GM12878 (cell line): Measurements from ENCODE around the gene CDCP1. TPM values are rescaled to one million over a fixed set of nuclear protein-coding genes. Genes with fewer than 3 reads are reported as not detected.

ENCODE experiments used
- ATAC-seq: fragments of 200-7000 bp; cut with Tn5 transposase; 3 replicates; pipeline ENCODE4 v1.9.1; 2020; ENCODE audit warnings: mild to moderate bottlenecking, moderate library complexity
- BruUV-seq: library from RNA; stranded (reverse); fragments of 400-500 nt; replicated peaks from 2 replicates; lab custom pipeline; 2021; lab: Mats Ljungman, UMichigan
- CTCF ChIA-PET: fragments of 300-600 bp; sonication (Branson Sonifier 250); formaldehyde crosslinking; extraction: SDS; loops from one replicate; lab custom pipeline; 2021; ENCODE audit warnings: inconsistent platforms; lab: Yijun Ruan, JAX
- POLR2A ChIA-PET: fragments of 350-600 bp; formaldehyde crosslinking; extraction: SDS; loops from one replicate; lab custom pipeline; 2021; ENCODE audit warnings: inconsistent platforms; lab: Charles Lee
- RAD21 ChIA-PET: fragments of 300-600 bp; sonication (Branson Sonifier 250); formaldehyde crosslinking; loops from one replicate; lab custom pipeline; 2023; ENCODE audit warnings: antibody characterized with exemption; ENCODE audit not compliant: unreplicated experiment; lab: Charles Lee
- SMC1A ChIA-PET: fragments of 300-600 bp; sonication (Branson Sonifier 250); formaldehyde crosslinking; loops from one replicate; lab custom pipeline; 2023; ENCODE audit not compliant: unreplicated experiment, uncharacterized antibody; lab: Charles Lee
- DNase-seq: peaks from one replicate; pipeline ENCODE4 v3.0.0-alpha.2; 2011; ENCODE audit warnings: low read depth, low spot score
- FAIRE-seq: peaks from 3 replicates; lab custom pipeline; 2011; peaks lifted over from hg19 to GRCh38; lab: Jason Lieb, UNC
- H2AFZ ChIP-seq: 2 replicates; pipeline ENCODE4 v1.6.0; 2011; ENCODE audit warnings: low read depth, low read length, control low read depth; ENCODE audit not compliant: control insufficient read depth
- H3K27ac ChIP-seq: 2 replicates; pipeline ENCODE4 v1.5.1; 2011; ENCODE audit warnings: control low read depth; ENCODE audit not compliant: control insufficient read depth, insufficient read depth
- H3K27me3 ChIP-seq, 2 experiments: replicated peaks in 1 of 2; 2 replicates each; pipeline versions ENCODE4 v1.6.0 to v1.6.1; 2011; ENCODE audit warnings: low read length in 1 of 2; ENCODE audit not compliant: control insufficient read depth in 2 of 2, insufficient read depth in 2 of 2
- H3K36me3 ChIP-seq, 2 experiments: 2 replicates each; pipeline ENCODE4 v1.5.1; 2011; ENCODE audit warnings: low read length in 1 of 2; ENCODE audit not compliant: control insufficient read depth in 2 of 2, insufficient read depth in 2 of 2
- H3K4me1 ChIP-seq: 2 replicates; pipeline ENCODE4 v1.6.1; 2011; ENCODE audit warnings: mild to moderate bottlenecking, low read length, moderate library complexity, mixed read lengths; ENCODE audit not compliant: control insufficient read depth, insufficient read depth
- H3K4me2 ChIP-seq: 2 replicates; pipeline ENCODE4 v1.6.0; 2011; ENCODE audit warnings: control low read depth; ENCODE audit not compliant: control insufficient read depth, insufficient read depth
- H3K4me3 ChIP-seq: fragments of 200-600 bp; sonication (generic); 2 replicates; pipeline ENCODE4 v1.5.1; 2016
- H3K79me2 ChIP-seq: 2 replicates; pipeline ENCODE4 v1.6.0; 2011; ENCODE audit warnings: low read length; ENCODE audit not compliant: control insufficient read depth, insufficient read depth
- H3K9ac ChIP-seq: 2 replicates; pipeline ENCODE4 v1.8.0; 2011; ENCODE audit warnings: low read length, control low read depth, mixed read lengths; ENCODE audit not compliant: control insufficient read depth, insufficient read depth
- H3K9me3 ChIP-seq: replicated peaks from 3 replicates; pipeline ENCODE4 v1.5.1; 2011; ENCODE audit warnings: mild to moderate bottlenecking, low read length; ENCODE audit not compliant: control insufficient read depth, insufficient read depth
- H4K20me1 ChIP-seq: 2 replicates; pipeline ENCODE4 v1.6.0; 2011; ENCODE audit not compliant: control insufficient read depth, insufficient read depth
- ASH2L ChIP-seq: fragments of 300-600, 200-600 bp; sonication (generic); IDR thresholded peaks from 2 replicates; pipeline ENCODE4 v1.6.1; 2017; ENCODE audit warnings: low read depth, mild to moderate bottlenecking, borderline replicate concordance
- ETV6 ChIP-seq, 2 experiments: fragments of 450-650 bp in 1 of 2; IDR thresholded peaks in 1 of 2; conservative IDR thresholded peaks in 1 of 2; 2 replicates each; pipeline ENCODE4 v1.6.1; 2014; ENCODE audit warnings: antibody characterized with exemption in 1 of 2, borderline replicate concordance in 1 of 2, low read depth in 1 of 2, mild to moderate bottlenecking in 1 of 2, moderate library complexity in 1 of 2
- FOXM1 ChIP-seq: IDR thresholded peaks from 2 replicates; pipeline ENCODE4 v1.6.1; 2012; ENCODE audit warnings: low read depth, mild to moderate bottlenecking, inconsistent platforms, low read length, moderate library complexity
- NFXL1 ChIP-seq: fragments of 450-650 bp; IDR thresholded peaks from 2 replicates; pipeline ENCODE4 v1.6.1; 2017; ENCODE audit warnings: antibody characterized with exemption, mild to moderate bottlenecking, borderline replicate concordance
- PKNOX1 ChIP-seq: fragments of 450-650 bp; IDR thresholded peaks from 2 replicates; pipeline ENCODE4 v1.6.1; 2016; ENCODE audit warnings: mild to moderate bottlenecking
- POLR2A ChIP-seq: IDR thresholded peaks from 2 replicates; pipeline ENCODE4 v1.6.1; 2011; ENCODE audit warnings: low read depth, mild to moderate bottlenecking, low read length
- POLR2AphosphoS2 ChIP-seq: IDR thresholded peaks from 2 replicates; pipeline ENCODE4 v1.6.1; 2011; ENCODE audit warnings: low read depth, mild to moderate bottlenecking, low read length, improper control_type of control experiment, moderate library complexity
- SMAD1 ChIP-seq: fragments of 450-650 bp; IDR thresholded peaks from 2 replicates; pipeline ENCODE4 v1.6.1; 2018; ENCODE audit warnings: mild to moderate bottlenecking, low read depth; ENCODE audit not compliant: partially characterized antibody
- TBL1XR1 ChIP-seq: IDR thresholded peaks from 2 replicates; pipeline ENCODE4 v1.6.1; 2012; ENCODE audit warnings: low read depth, low read length, improper control_type of control experiment
- ZNF207 ChIP-seq: fragments of 450-650 bp; IDR thresholded peaks from 2 replicates; pipeline ENCODE4 v1.6.1; 2014; ENCODE audit warnings: antibody characterized with exemption, mild to moderate bottlenecking, borderline replicate concordance
- ZNF274 ChIP-seq: IDR thresholded peaks from one replicate; pipeline ENCODE4 v1.8.0; 2011; ENCODE audit not compliant: insufficient read length, insufficient read depth
- WGBS: methylation state at CpG from one replicate; pipeline ENCODE4 v1.1.6; 2016; ENCODE audit warnings: low lambda C conversion rate; ENCODE audit not compliant: insufficient replicate concordance, insufficient coverage; ENCODE audit errors: missing lambda C conversion rate; 5-methylcytosine and 5-hydroxymethylcytosine counted together
- in situ Hi-C: fragments of 300-500 bp; cut with MboI; formaldehyde crosslinking; loops from 9 replicates; pipeline ENCODE4 v1.14.3; 2018; ENCODE audit warnings: mixed read lengths
- intact Hi-C: fragments of 100-400 bp; cut with micrococcal nuclease; formaldehyde crosslinking; loops from one replicate; pipeline ENCODE4 v1.14.2; 2022; ENCODE audit not compliant: unreplicated experiment
- polyA plus RNA-seq, 11 experiments: library from polyadenylated mRNA; depleted of rRNA in 4 of 11; unstranded in 6 of 11; stranded (reverse) in 5 of 11; fragments of >200 nt; fragmentation: Nextera tagmentation in 4 of 11; fragmentation: Illumina TruSeq in 1 of 11; extraction: Ambion mirVana in 4 of 11; extraction: Trizol in 1 of 11; gene quantifications; 1 replicate in 1 of 11; 2 replicates in 10 of 11; pipeline versions ENCODE4 v1.2.1 to v1.2.3, GENCODE V29; 2011 to 2016; ENCODE audit warnings: inconsistent platforms in 2 of 11, missing spikeins in 2 of 11, low read depth in 1 of 11
- total RNA-seq, 4 experiments: library from RNA; depleted of rRNA in 3 of 4; stranded (reverse); fragments of >200 nt in 3 of 4; fragmentation: Illumina TruSeq in 1 of 4; extraction: Trizol in 1 of 4; gene quantifications; 2 replicates each; pipeline versions ENCODE4 v1.2.1 to v1.2.3, GENCODE V29; 2013 to 2021
- TF ChIP-seq, protein P1 (sequence below): IDR thresholded peaks from 2 replicates; pipeline ENCODE4 v1.6.1; 2011; ENCODE audit warnings: low read depth, mild to moderate bottlenecking, low read length, moderate library complexity, borderline replicate concordance; ENCODE audit errors: extremely low read depth

The CDCP1 gene
- total and polyA plus RNA-seq, 10 of the 15 experiments (the other 5 are each of a cell fraction or from before 2014, with no cell fraction given), result 0.35 to 2.2 (median 0.86) TPM

DNA sequence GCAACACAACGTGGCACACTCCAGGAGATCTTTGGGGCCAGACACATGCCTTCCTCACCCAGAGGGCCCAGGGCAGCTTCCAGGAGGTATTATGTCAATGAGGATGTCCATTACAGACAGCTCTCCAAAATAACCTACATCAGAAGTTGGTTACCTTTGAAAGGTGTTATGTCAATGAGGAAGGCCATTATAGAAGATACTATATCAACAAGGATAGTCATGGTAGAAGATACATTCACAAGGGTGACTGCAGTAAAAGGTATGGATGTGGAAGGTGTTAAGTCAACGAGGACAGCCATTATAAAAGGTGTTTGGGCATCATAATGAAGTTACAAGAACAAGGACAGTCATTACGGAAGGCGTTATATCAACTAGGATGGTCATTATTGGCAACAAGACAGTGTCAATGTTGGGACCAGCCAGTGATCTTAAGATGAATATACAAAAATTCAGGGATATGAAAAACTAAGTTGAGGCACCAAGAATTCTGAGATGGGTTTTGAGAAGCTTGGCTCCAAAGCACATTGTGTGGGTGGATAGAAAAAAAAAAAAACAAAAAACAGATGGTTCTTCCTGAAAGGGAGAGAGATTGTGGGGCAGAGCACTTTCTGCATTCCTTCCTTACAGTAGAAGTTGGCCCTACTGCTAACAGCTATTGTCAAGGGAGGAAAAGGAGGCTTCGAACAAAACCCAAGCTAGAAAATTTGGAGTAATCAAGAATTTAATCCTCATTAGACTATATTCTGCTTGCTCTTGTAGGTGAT, 11.2 kb downstream of the CDCP1 start:
- Histone ChIP-seq H3K27me3 (no peaks in the 10 kb centered on the region), H2AFZ (no peak overlapping the region), H3K4me1 (no peaks in the 10 kb centered on the region), H3K79me2 (no peaks in the 10 kb centered on the region), H4K20me1 (no peaks in the 10 kb centered on the region), H3K4me2 (no peak overlapping the region), H3K4me3 (no peak overlapping the region)
- 40% methylated on average over 5 of the region's 5 CpGs for WGBS
- BruUV-seq, result no TSS peak
- in situ Hi-C loops, result no loop called here
- FAIRE-seq (no peak), DNase-seq (no peak)
- ChIA-PET POLR2A (interaction anchor here (0.8 kb wide), 1 partner anchor 22 kb away, joined by 3 read pairs; no protein-coding TSS in a partner anchor), RAD21 (interaction anchor here (0.7 to 1.5 kb wide), 2 partner anchors 17 to 300 kb away, joined by 3 to 4 read pairs; no protein-coding TSS in a partner anchor), SMC1A (interaction anchor here (0.6 to 2.5 kb wide), 5 partner anchors 11 to 770 kb away, joined by 3 to 10 read pairs (median 3); no protein-coding TSS in a partner anchor)
- TF ChIP-seq POLR2A (no peak), POLR2AphosphoS2 (no peak), ETV6 (conservative IDR thresholded peaks at IDR 0.05 in 1 of 2, IDR thresholded peaks at IDR 0.05 in 1 of 2; ENCODE audit: borderline replicate concordance in 1 of 2, low read depth in 1 of 2) (no peak), FOXM1 (no peak), ZNF274 (no peak), NFXL1 (no peak), TBL1XR1 (no peak), ASH2L (no peak), SMAD1 (no peak), ZNF207 (no peak), PKNOX1 (no peak)
- TF ChIP-seq, protein P1, sequence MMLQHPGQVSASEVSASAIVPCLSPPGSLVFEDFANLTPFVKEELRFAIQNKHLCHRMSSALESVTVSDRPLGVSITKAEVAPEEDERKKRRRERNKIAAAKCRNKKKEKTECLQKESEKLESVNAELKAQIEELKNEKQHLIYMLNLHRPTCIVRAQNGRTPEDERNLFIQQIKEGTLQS, result no peak
- TF ChIP-seq, all 136 proteins: peak for 0
- Histone ChIP-seq H3K9me3 (no peaks in the 10 kb centered on the region), H3K36me3 (no peaks in the 10 kb centered on the region), H3K27ac (no peak overlapping the region), H3K9ac (no peak overlapping the region)
- no peak for ATAC-seq
- CTCF ChIA-PET, result interaction anchor here (0.6 to 1.3 kb wide), 5 partner anchors 11 to 411 kb away, joined by 3 to 7 read pairs (median 3); no protein-coding TSS in a partner anchor
- intact Hi-C loops, result no loop called here
